HepG2 (cell line): ENCODE measurements around the gene POMP. TPM values are rescaled to one million over a fixed set of nuclear protein-coding genes. Genes with fewer than 3 reads are reported as not detected.

Source experiments
- JARID2 ChIP-seq: sonication (generic); formaldehyde crosslinking; IDR thresholded peaks from 2 replicates; pipeline ENCODE4 v1.8.1; 2023; ENCODE audit warnings: missing genetic modification reagents, inconsistent platforms; ENCODE audit not compliant: insufficient replicate concordance
- MTA3 ChIP-seq: sonication (generic); formaldehyde crosslinking; IDR thresholded peaks from 2 replicates; pipeline ENCODE4 v1.4.0; 2020; ENCODE audit warnings: missing genetic modification reagents
- ZFP82 ChIP-seq: sonication (generic); formaldehyde crosslinking; IDR thresholded peaks from 2 replicates; pipeline ENCODE4 v1.5.1; 2020; ENCODE audit warnings: mild to moderate bottlenecking, missing genetic modification reagents, borderline replicate concordance
- ZNF260 ChIP-seq: sonication (generic); formaldehyde crosslinking; IDR thresholded peaks from 2 replicates; pipeline ENCODE4 v1.4.0; 2020; ENCODE audit warnings: missing genetic modification reagents, low read depth, mild to moderate bottlenecking, borderline replicate concordance
- polyA plus RNA-seq, 8 experiments: library from polyadenylated mRNA; depleted of rRNA in 3 of 8; stranded (reverse) in 7 of 8; unstranded in 1 of 8; fragments of >200 nt; fragmentation: Illumina TruSeq in 4 of 8; extraction: Trizol in 4 of 8; gene quantifications; 2 replicates each; pipeline versions ENCODE4 v1.2.1 to v1.2.3, GENCODE V29; 2011 to 2016; ENCODE audit warnings: low read depth in 4 of 8, missing spikeins in 1 of 8, mixed read lengths in 1 of 8; ENCODE audit not compliant: insufficient read depth in 1 of 8
- total RNA-seq, 5 experiments: library from RNA; depleted of rRNA; stranded (reverse); fragments of >200 nt; fragmentation: Illumina TruSeq; extraction: Trizol; gene quantifications; 2 replicates each; pipeline ENCODE4 v1.2.3, GENCODE V29; 2016; ENCODE audit warnings: low read depth in 1 of 5
- TF ChIP-seq, protein P1 (sequence below): sonication (generic); formaldehyde crosslinking; IDR thresholded peaks from 2 replicates; pipeline ENCODE4 v1.4.0; 2020; ENCODE audit warnings: missing genetic modification reagents, borderline replicate concordance
- TF ChIP-seq, protein P2 (sequence below): sonication (generic); formaldehyde crosslinking; IDR thresholded peaks from 2 replicates; pipeline ENCODE4 v1.5.0; 2020; ENCODE audit warnings: mild to moderate bottlenecking, missing genetic modification reagents
- TF ChIP-seq, protein P3 (sequence below): sonication (generic); formaldehyde crosslinking; IDR thresholded peaks from 2 replicates; pipeline ENCODE4 v1.9.0; 2021; ENCODE audit warnings: missing genetic modification reagents, borderline replicate concordance

The POMP gene
- total and polyA plus RNA-seq, 2 of the 13 experiments (the other 11 are each of a cell fraction or from before 2014, with no cell fraction given), result 30.6 to 118 TPM

DNA sequence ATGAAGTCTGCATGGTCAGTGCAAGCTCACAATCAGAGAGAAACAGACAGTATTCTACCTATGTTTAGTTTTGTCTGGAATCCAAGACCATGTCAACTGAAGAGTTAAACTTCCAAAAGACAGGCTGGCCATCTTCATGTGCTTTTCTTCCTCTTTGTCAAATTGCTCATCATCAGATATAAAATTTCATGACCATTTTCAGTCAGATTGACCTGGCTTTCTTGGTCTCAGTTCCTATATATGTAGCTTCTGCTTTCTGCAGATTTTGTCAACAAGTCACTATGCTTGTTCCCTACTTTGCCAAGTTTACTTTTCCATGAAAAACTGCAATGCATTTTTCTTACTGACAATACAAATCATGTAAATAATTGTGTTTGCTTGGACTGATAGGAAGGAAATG is 46.0 kb downstream of the POMP start (continued):
- TF ChIP-seq, protein P1, sequence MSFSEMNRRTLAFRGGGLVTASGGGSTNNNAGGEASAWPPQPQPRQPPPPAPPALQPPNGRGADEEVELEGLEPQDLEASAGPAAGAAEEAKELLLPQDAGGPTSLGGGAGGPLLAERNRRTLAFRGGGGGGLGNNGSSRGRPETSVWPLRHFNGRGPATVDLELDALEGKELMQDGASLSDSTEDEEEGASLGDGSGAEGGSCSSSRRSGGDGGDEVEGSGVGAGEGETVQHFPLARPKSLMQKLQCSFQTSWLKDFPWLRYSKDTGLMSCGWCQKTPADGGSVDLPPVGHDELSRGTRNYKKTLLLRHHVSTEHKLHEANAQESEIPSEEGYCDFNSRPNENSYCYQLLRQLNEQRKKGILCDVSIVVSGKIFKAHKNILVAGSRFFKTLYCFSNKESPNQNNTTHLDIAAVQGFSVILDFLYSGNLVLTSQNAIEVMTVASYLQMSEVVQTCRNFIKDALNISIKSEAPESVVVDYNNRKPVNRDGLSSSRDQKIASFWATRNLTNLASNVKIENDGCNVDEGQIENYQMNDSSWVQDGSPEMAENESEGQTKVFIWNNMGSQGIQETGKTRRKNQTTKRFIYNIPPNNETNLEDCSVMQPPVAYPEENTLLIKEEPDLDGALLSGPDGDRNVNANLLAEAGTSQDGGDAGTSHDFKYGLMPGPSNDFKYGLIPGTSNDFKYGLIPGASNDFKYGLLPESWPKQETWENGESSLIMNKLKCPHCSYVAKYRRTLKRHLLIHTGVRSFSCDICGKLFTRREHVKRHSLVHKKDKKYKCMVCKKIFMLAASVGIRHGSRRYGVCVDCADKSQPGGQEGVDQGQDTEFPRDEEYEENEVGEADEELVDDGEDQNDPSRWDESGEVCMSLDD (CRISPR knock-in tag), result no peak
- no peak for TF ChIP-seq MTA3
- TF ChIP-seq, protein P2, sequence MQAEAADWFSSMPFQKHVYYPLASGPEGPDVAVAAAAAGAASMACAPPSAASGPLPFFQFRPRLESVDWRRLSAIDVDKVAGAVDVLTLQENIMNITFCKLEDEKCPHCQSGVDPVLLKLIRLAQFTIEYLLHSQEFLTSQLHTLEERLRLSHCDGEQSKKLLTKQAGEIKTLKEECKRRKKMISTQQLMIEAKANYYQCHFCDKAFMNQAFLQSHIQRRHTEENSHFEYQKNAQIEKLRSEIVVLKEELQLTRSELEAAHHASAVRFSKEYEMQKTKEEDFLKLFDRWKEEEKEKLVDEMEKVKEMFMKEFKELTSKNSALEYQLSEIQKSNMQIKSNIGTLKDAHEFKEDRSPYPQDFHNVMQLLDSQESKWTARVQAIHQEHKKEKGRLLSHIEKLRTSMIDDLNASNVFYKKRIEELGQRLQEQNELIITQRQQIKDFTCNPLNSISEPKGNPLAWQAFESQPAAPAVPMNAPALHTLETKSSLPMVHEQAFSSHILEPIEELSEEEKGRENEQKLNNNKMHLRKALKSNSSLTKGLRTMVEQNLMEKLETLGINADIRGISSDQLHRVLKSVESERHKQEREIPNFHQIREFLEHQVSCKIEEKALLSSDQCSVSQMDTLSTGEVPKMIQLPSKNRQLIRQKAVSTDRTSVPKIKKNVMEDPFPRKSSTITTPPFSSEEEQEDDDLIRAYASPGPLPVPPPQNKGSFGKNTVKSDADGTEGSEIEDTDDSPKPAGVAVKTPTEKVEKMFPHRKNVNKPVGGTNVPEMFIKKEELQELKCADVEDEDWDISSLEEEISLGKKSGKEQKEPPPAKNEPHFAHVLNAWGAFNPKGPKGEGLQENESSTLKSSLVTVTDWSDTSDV (CRISPR knock-in tag), result no peak
- no peak for TF ChIP-seq ZFP82 (CRISPR knock-in tag)
- TF ChIP-seq ZNF260 (CRISPR knock-in tag), result no peak
- TF ChIP-seq, protein P3, sequence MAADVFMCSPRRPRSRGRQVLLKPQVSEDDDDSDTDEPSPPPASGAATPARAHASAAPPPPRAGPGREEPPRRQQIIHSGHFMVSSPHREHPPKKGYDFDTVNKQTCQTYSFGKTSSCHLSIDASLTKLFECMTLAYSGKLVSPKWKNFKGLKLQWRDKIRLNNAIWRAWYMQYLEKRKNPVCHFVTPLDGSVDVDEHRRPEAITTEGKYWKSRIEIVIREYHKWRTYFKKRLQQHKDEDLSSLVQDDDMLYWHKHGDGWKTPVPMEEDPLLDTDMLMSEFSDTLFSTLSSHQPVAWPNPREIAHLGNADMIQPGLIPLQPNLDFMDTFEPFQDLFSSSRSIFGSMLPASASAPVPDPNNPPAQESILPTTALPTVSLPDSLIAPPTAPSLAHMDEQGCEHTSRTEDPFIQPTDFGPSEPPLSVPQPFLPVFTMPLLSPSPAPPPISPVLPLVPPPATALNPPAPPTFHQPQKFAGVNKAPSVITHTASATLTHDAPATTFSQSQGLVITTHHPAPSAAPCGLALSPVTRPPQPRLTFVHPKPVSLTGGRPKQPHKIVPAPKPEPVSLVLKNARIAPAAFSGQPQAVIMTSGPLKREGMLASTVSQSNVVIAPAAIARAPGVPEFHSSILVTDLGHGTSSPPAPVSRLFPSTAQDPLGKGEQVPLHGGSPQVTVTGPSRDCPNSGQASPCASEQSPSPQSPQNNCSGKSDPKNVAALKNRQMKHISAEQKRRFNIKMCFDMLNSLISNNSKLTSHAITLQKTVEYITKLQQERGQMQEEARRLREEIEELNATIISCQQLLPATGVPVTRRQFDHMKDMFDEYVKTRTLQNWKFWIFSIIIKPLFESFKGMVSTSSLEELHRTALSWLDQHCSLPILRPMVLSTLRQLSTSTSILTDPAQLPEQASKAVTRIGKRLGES, result no peak
- TF ChIP-seq JARID2 (CRISPR knock-in tag), result no peak
